Neural cell (in vitro differentiated cells): ENCODE results near the gene POLD4. TPM values are rescaled to one million over a fixed set of nuclear protein-coding genes. Genes with fewer than 3 reads are reported as not detected.
"Not testable (repeated sequence)": the region's sequence is repeated elsewhere in the genome, so short reads cannot be mapped to it uniquely, and the experiment has no call there.

Source experiments
- H2AFZ ChIP-seq: fragments of 200-600, 300-800 bp; sonication (generic), shearing (Covaris generic); 2 replicates; pipeline ENCODE4 v1.6.0; 2014; ENCODE audit warnings: low read depth, mild to moderate bottlenecking, antibody characterized with exemption, low read length, moderate library complexity
- H3F3A ChIP-seq: fragments of 200-600 bp; shearing (Covaris generic); 2 replicates; pipeline ENCODE4 v1.6.1; 2016; ENCODE audit warnings: mild to moderate bottlenecking, moderate library complexity, mixed read lengths, antibody characterized with exemption, low read length; ENCODE audit not compliant: insufficient read depth, poor library complexity, severe bottlenecking
- H3K27ac ChIP-seq: fragments of 200-600, 300-800 bp; sonication (generic), shearing (Covaris generic); 2 replicates; pipeline ENCODE4 v1.5.1; 2014; ENCODE audit warnings: mild to moderate bottlenecking, low read length, moderate library complexity
- H3K27me3 ChIP-seq: fragments of 300-800, 200-600 bp; sonication (generic), shearing (Covaris generic); 2 replicates; pipeline ENCODE4 v1.6.0; 2014; ENCODE audit warnings: mild to moderate bottlenecking, low read depth, low read length, moderate library complexity; ENCODE audit not compliant: insufficient read depth
- H3K36me3 ChIP-seq: fragments of 300-800, 200-600 bp; sonication (generic), shearing (Covaris generic); 2 replicates; pipeline ENCODE4 v1.5.1; 2014; ENCODE audit warnings: mild to moderate bottlenecking, antibody characterized with exemption, low read length, moderate library complexity; ENCODE audit not compliant: insufficient read depth
- H3K4me2 ChIP-seq: fragments of 300-800, 200-600 bp; sonication (generic), shearing (Covaris generic); 2 replicates; pipeline ENCODE4 v1.6.0; 2014; ENCODE audit warnings: mild to moderate bottlenecking, low read length
- H3K4me3 ChIP-seq: fragments of 300-800, 200-600 bp; sonication (generic), shearing (Covaris generic); 2 replicates; pipeline ENCODE4 v1.5.1; 2014; ENCODE audit warnings: mild to moderate bottlenecking, low read length, moderate library complexity
- H3K79me2 ChIP-seq: fragments of 200-600 bp; shearing (Covaris generic); replicated peaks from 2 replicates; pipeline ENCODE4 v1.6.0; 2014; ENCODE audit warnings: mild to moderate bottlenecking, low read length, moderate library complexity; ENCODE audit not compliant: insufficient read depth
- H3K9ac ChIP-seq: fragments of 300-800, 200-600 bp; sonication (generic), shearing (Covaris generic); 2 replicates; pipeline ENCODE4 v1.6.1; 2016; ENCODE audit warnings: mild to moderate bottlenecking, low read length, mixed read lengths
- H3K9me2 ChIP-seq: fragments of 200-600 bp; shearing (Covaris generic); 2 replicates; pipeline ENCODE4 v1.6.1; 2016; ENCODE audit warnings: mild to moderate bottlenecking, low read length, mixed read lengths; ENCODE audit not compliant: insufficient read depth
- H3K9me3 ChIP-seq: fragments of 200-600, 300-800 bp; sonication (generic), shearing (Covaris generic); 2 replicates; pipeline ENCODE4 v1.6.1; 2016; ENCODE audit warnings: mild to moderate bottlenecking, mixed run types, low read length, moderate library complexity, mixed read lengths
- H4K20me1 ChIP-seq: fragments of 200-600 bp; shearing (Covaris generic); 2 replicates; pipeline ENCODE4 v1.6.1; 2016; ENCODE audit warnings: mild to moderate bottlenecking, mixed run types; ENCODE audit not compliant: insufficient read depth
- CTCF ChIP-seq: fragments of 450-650 bp; IDR thresholded peaks from 2 replicates; pipeline ENCODE4 v1.5.1; 2014; ENCODE audit warnings: antibody characterized with exemption, mild to moderate bottlenecking, moderate library complexity; ENCODE audit not compliant: poor library complexity, severe bottlenecking
- EP300 ChIP-seq: fragments of 450-650 bp; conservative IDR thresholded peaks from 2 replicates; pipeline ENCODE4 v1.6.1; 2014; ENCODE audit warnings: antibody characterized with exemption, mild to moderate bottlenecking, moderate library complexity; ENCODE audit not compliant: poor library complexity, severe bottlenecking
- EZH2 ChIP-seq: fragments of 200-600, 300-800 bp; shearing (Covaris generic), sonication (generic); IDR thresholded peaks from 2 replicates; pipeline ENCODE4 v1.6.1; 2014; ENCODE audit warnings: antibody characterized with exemption, low read length, borderline replicate concordance, mild to moderate bottlenecking; ENCODE audit not compliant: insufficient read depth, poor library complexity, severe bottlenecking
- MXI1 ChIP-seq: fragments of 450-650 bp; conservative IDR thresholded peaks from 2 replicates; pipeline ENCODE4 v1.6.1; 2014; ENCODE audit warnings: antibody characterized with exemption, mild to moderate bottlenecking; ENCODE audit not compliant: poor library complexity, severe bottlenecking
- POLR2AphosphoS5 ChIP-seq: IDR thresholded peaks from 2 replicates; pipeline ENCODE4 v1.6.1; 2012
- RAD21 ChIP-seq: fragments of 450-650 bp; conservative IDR thresholded peaks from 2 replicates; pipeline ENCODE4 v1.6.1; 2014; ENCODE audit warnings: antibody characterized with exemption, mild to moderate bottlenecking, moderate library complexity
- REST ChIP-seq: IDR thresholded peaks from 2 replicates; pipeline ENCODE4 v1.6.1; 2012; ENCODE audit warnings: borderline replicate concordance
- SMC3 ChIP-seq: fragments of 450-650 bp; conservative IDR thresholded peaks from 2 replicates; pipeline ENCODE4 v1.6.1; 2014; ENCODE audit warnings: antibody characterized with exemption, mild to moderate bottlenecking, moderate library complexity; ENCODE audit not compliant: poor library complexity
- TAF1 ChIP-seq: IDR thresholded peaks from 2 replicates; pipeline ENCODE4 v1.6.1; 2012; ENCODE audit warnings: low read depth
- polyA plus RNA-seq: library from polyadenylated mRNA; depleted of rRNA; stranded (reverse); fragments of >200 nt; gene quantifications from 2 replicates; pipeline ENCODE4 v1.2.3, GENCODE V29; 2014

POLD4 gene
- polyA plus RNA-seq, 1 donor from 2014 or later = 6.8 TPM

DNA sequence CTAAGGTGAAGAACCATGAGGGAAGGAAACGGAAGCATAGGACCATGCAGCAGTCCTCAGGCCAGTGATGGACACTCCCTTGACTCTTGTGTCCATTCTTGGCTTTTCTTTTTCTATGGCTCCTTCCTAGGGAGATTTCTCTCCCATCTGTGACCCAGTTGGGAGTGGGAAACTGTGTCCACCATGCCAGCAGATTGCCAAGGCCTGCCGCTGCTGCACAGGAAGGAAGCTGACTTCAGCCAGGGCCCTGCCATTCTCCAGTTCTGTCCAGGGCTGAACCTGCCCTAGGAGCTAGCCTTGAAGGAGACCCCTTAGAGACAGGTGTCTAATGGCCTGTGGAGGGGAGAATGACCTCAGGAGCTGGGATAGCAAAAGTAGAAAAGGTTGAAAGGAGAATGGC is 32.7 kb downstream of the POLD4 start:
- H3K79me2 ChIP-seq = peaks cover 11% of the 10 kb centered on the region
- H3F3A ChIP-seq = no peaks in the 10 kb centered on the region
- H3K9ac ChIP-seq = no peak overlapping the region
- no peaks in the 10 kb centered on the region for H3K9me3 ChIP-seq
- H2AFZ ChIP-seq = no peak overlapping the region
- TF ChIP-seq MXI1 = no peak
- TF ChIP-seq POLR2AphosphoS5 = no peak
- TF ChIP-seq TAF1 = no peak
- no peak for TF ChIP-seq SMC3
- TF ChIP-seq RAD21 = no peak
- TF ChIP-seq CTCF = no peak
- no peak for TF ChIP-seq EZH2
- H3K27ac ChIP-seq = no peak overlapping the region
- H4K20me1 ChIP-seq = no peaks in the 10 kb centered on the region
- no peaks in the 10 kb centered on the region for H3K36me3 ChIP-seq
- no peak overlapping the region for H3K4me3 ChIP-seq
- H3K27me3 ChIP-seq = no peaks in the 10 kb centered on the region
- no peak overlapping the region for H3K4me2 ChIP-seq
- H3K9me2 ChIP-seq = no peaks in the 10 kb centered on the region

DNA sequence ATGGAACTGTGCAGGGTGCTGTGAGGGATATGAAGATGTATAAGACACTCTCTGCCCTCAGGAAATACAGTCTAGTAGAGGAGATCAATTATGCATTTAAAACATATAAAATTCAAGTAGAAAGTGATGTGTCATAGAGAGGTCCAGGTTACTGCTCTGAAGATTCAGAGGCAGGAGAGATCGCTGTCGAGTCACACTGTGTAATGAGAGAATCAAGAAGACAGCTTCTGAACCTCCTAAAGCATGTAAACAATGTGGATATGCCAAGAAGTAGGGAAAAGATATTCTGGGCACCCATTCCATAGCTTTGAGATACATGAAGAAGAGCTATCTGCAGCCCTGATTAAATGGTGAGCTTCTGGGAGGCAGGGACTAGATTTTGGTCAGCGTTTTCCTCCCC is 33.3 kb downstream of the POLD4 start:
- no peak overlapping the region for H3K4me2 ChIP-seq
- no peaks in the 10 kb centered on the region for H3K27me3 ChIP-seq
- no peaks in the 10 kb centered on the region for H3K9me3 ChIP-seq
- no peak overlapping the region for H3K4me3 ChIP-seq
- H3F3A ChIP-seq = no peaks in the 10 kb centered on the region
- no peaks in the 10 kb centered on the region for H3K9me2 ChIP-seq
- no peak overlapping the region for H3K27ac ChIP-seq
- no peak overlapping the region for H2AFZ ChIP-seq
- H3K9ac ChIP-seq = no peak overlapping the region
- no peak for TF ChIP-seq EZH2
- TF ChIP-seq EP300 = no peak
- no peak for TF ChIP-seq MXI1
- TF ChIP-seq SMC3 = no peak
- no peak for TF ChIP-seq RAD21
- TF ChIP-seq CTCF = no peak
- no peak for TF ChIP-seq REST
- no peak for TF ChIP-seq TAF1
- no peak for TF ChIP-seq POLR2AphosphoS5
- no peaks in the 10 kb centered on the region for H3K36me3 ChIP-seq
- H3K79me2 ChIP-seq = peaks cover 11% of the 10 kb centered on the region
- H4K20me1 ChIP-seq = no peaks in the 10 kb centered on the region

GRCh38 chr11:67318876-67319275 is 34.5 kb downstream of the POLD4 start:
- not testable (repeated sequence) for H4K20me1 ChIP-seq, H3K9ac ChIP-seq, H3K27me3 ChIP-seq, H3K9me2 ChIP-seq, H3K9me3 ChIP-seq, H2AFZ ChIP-seq, H3K27ac ChIP-seq, H3F3A ChIP-seq, H3K36me3 ChIP-seq
- H3K79me2 ChIP-seq = peaks cover 11% of the 10 kb centered on the region
- peak overlapping the region; percentile 83 for H3K4me2 ChIP-seq
- H3K4me3 ChIP-seq = peak overlapping the region; percentile 74
